Neural progenitor cell (in vitro differentiated cells): ENCODE results near the gene NF2. TPM values are rescaled to one million over a fixed set of nuclear protein-coding genes. Genes with fewer than 3 reads are reported as not detected.

Source experiments
- DNase-seq: peaks from one replicate; pipeline ENCODE4 v3.0.0-alpha.2; 2016; ENCODE audit warnings: low spot score
- H2AFZ ChIP-seq: fragments of 200-600 bp; sonication (generic); replicated peaks from 2 replicates; pipeline ENCODE4 v1.6.1; 2016; ENCODE audit warnings: antibody characterized with exemption
- H3F3A ChIP-seq: fragments of 200-600 bp; sonication (generic); 2 replicates; pipeline ENCODE4 v1.6.1; 2016; ENCODE audit warnings: antibody characterized with exemption, low read depth
- H3K27ac ChIP-seq: fragments of 200-600 bp; sonication (generic); 2 replicates; pipeline ENCODE4 v1.5.1; 2016; ENCODE audit warnings: mild to moderate bottlenecking
- H3K27me3 ChIP-seq: fragments of 200-600 bp; sonication (generic); 2 replicates; pipeline ENCODE4 v1.6.1; 2016; ENCODE audit warnings: mild to moderate bottlenecking, moderate library complexity
- H3K36me3 ChIP-seq: fragments of 200-600 bp; sonication (generic); 2 replicates; pipeline ENCODE4 v1.5.1; 2016
- H3K4me1 ChIP-seq: fragments of 200-600 bp; sonication (generic); 2 replicates; pipeline ENCODE4 v1.6.1; 2016; ENCODE audit warnings: mixed run types
- H3K4me2 ChIP-seq: fragments of 200-600 bp; sonication (generic); 2 replicates; pipeline ENCODE4 v1.6.1; 2016
- H3K4me3 ChIP-seq: fragments of 200-600 bp; sonication (generic); 2 replicates; pipeline ENCODE4 v1.5.1; 2016
- H3K79me2 ChIP-seq: fragments of 200-600 bp; sonication (generic); 2 replicates; pipeline ENCODE4 v1.6.1; 2016; ENCODE audit warnings: low read depth
- H3K9ac ChIP-seq: fragments of 200-600 bp; sonication (generic); 2 replicates; pipeline ENCODE4 v1.6.1; 2016
- H3K9me3 ChIP-seq: fragments of 200-600 bp; sonication (generic); 2 replicates; pipeline ENCODE4 v1.5.1; 2016; ENCODE audit warnings: low read depth
- H4K20me1 ChIP-seq: fragments of 200-600 bp; sonication (generic); 2 replicates; pipeline ENCODE4 v1.6.1; 2016; ENCODE audit warnings: low read depth
- H3K27ac Mint-ChIP-seq: 3 replicates; pipeline ENCODE4 v1.8.0; 2021; ENCODE audit warnings: mixed read lengths
- H3K27me3 Mint-ChIP-seq: 2 replicates; pipeline ENCODE4 v1.8.0; 2022; ENCODE audit warnings: low read depth, mild to moderate bottlenecking, inconsistent platforms, moderate library complexity, mixed read lengths; ENCODE audit not compliant: insufficient read depth
- H3K36me3 Mint-ChIP-seq: 3 replicates; pipeline ENCODE4 v1.8.0; 2021; ENCODE audit warnings: mixed read lengths
- H3K4me1 Mint-ChIP-seq: 3 replicates; pipeline ENCODE4 v1.8.0; 2021; ENCODE audit warnings: mixed read lengths
- H3K4me3 Mint-ChIP-seq: 3 replicates; pipeline ENCODE4 v1.8.0; 2021; ENCODE audit warnings: mild to moderate bottlenecking, moderate library complexity, mixed read lengths
- H3K9me3 Mint-ChIP-seq: 3 replicates; pipeline ENCODE4 v1.8.0; 2020; ENCODE audit warnings: mixed read lengths
- CTCF ChIP-seq: fragments of 200-600 bp; sonication (generic); IDR thresholded peaks from 2 replicates; pipeline ENCODE4 v1.5.1; 2017; ENCODE audit warnings: antibody characterized with exemption, mild to moderate bottlenecking
- EZH2 ChIP-seq: fragments of 200-600 bp; sonication (generic); IDR thresholded peaks from 2 replicates; pipeline ENCODE4 v1.6.1; 2017; ENCODE audit warnings: antibody characterized with exemption, mild to moderate bottlenecking, moderate library complexity
- EZH2phosphoT487 ChIP-seq: fragments of 200-600 bp; sonication (generic); IDR thresholded peaks from 2 replicates; pipeline ENCODE4 v1.6.1; 2017; ENCODE audit warnings: antibody characterized with exemption
- total RNA-seq: library from RNA; depleted of rRNA; stranded (reverse); fragments of >200 nt; gene quantifications from 2 replicates; pipeline ENCODE4 v1.2.3, GENCODE V29; 2015; ENCODE audit warnings: low replicate concordance

Gene NF2
- total RNA-seq, 1 donor from 2014 or later: 18.7 TPM

- Histone ChIP-seq H3K4me3 (no peak overlapping the region), H3K4me1 (peaks cover 16% of the 10 kb centered on the region), H3K36me3 (no peaks in the 10 kb centered on the region), H3K79me2 (no peaks in the 10 kb centered on the region), H4K20me1 (peaks cover 8% of the 10 kb centered on the region), H3K4me2 (peak overlapping the region; percentile 57), H3K27ac (no peak overlapping the region), H2AFZ (no peak overlapping the region), H3F3A (no peaks in the 10 kb centered on the region), H3K27me3 (no peaks in the 10 kb centered on the region), H3K9ac (no peak overlapping the region), H3K9me3 (no peaks in the 10 kb centered on the region)
- Mint-ChIP-seq H3K4me3 (no peak overlapping the region), H3K27me3 (peaks cover 2% of the 10 kb centered on the region), H3K9me3 (no peaks in the 10 kb centered on the region), H3K4me1 (peaks cover 10% of the 10 kb centered on the region), H3K27ac (peak overlapping the region; percentile 57), H3K36me3 (peaks cover 2% of the 10 kb centered on the region)
- TF ChIP-seq CTCF (no peak), EZH2 (no peak), EZH2phosphoT487 (no peak)
- peak; percentile 53 for DNase-seq
Measured at GRCh38 chr22:29734838-29735237, 131.4 kb downstream of the NF2 start.

GRCh38 chr22:29735416-29735815, 132.0 kb downstream of the NF2 start:
- Histone ChIP-seq H3K27ac (no peak overlapping the region), H3K4me3 (no peak overlapping the region), H3K9me3 (no peaks in the 10 kb centered on the region), H4K20me1 (peaks cover 8% of the 10 kb centered on the region), H3K79me2 (no peaks in the 10 kb centered on the region), H3K4me1 (peaks cover 16% of the 10 kb centered on the region), H3K9ac (no peak overlapping the region), H3K36me3 (no peaks in the 10 kb centered on the region), H3K4me2 (peak overlapping the region; percentile 57), H3K27me3 (no peaks in the 10 kb centered on the region), H3F3A (no peaks in the 10 kb centered on the region), H2AFZ (no peak overlapping the region)
- no peaks in the 10 kb centered on the region for H3K9me3 Mint-ChIP-seq
- peaks cover 2% of the 10 kb centered on the region for H3K27me3 Mint-ChIP-seq
- no peak overlapping the region for H3K4me3 Mint-ChIP-seq
- TF ChIP-seq CTCF: no peak
- TF ChIP-seq EZH2: no peak
- TF ChIP-seq EZH2phosphoT487: no peak
- no peak overlapping the region for H3K27ac Mint-ChIP-seq
- no peak for DNase-seq
- H3K4me1 Mint-ChIP-seq: peaks cover 10% of the 10 kb centered on the region
- H3K36me3 Mint-ChIP-seq: peaks cover 2% of the 10 kb centered on the region

- Mint-ChIP-seq H3K27me3 (peaks cover 2% of the 10 kb centered on the region), H3K27ac (no peak overlapping the region), H3K4me1 (peaks cover 10% of the 10 kb centered on the region), H3K9me3 (no peaks in the 10 kb centered on the region), H3K36me3 (peaks cover 3% of the 10 kb centered on the region), H3K4me3 (no peak overlapping the region)
- Histone ChIP-seq H4K20me1 (peaks cover 8% of the 10 kb centered on the region), H3K36me3 (no peaks in the 10 kb centered on the region), H3K9ac (no peak overlapping the region), H3F3A (no peaks in the 10 kb centered on the region), H3K4me2 (no peak overlapping the region), H3K4me1 (peaks cover 16% of the 10 kb centered on the region), H3K27me3 (no peaks in the 10 kb centered on the region), H3K9me3 (no peaks in the 10 kb centered on the region), H2AFZ (no peak overlapping the region), H3K27ac (no peak overlapping the region), H3K79me2 (no peaks in the 10 kb centered on the region), H3K4me3 (no peak overlapping the region)
- DNase-seq: no peak
- TF ChIP-seq EZH2phosphoT487 (no peak), CTCF (no peak), EZH2 (no peak)
Measured at GRCh38 chr22:29737251-29738117, 134.1 kb downstream of the NF2 start.
